HG02759 (cell line): ENCODE measurements around the gene BMP7.

ENCODE experiments used
- ATAC-seq: cut with Tn5 transposase; IDR thresholded peaks from one replicate; pipeline ENCODE4 v1.9.1; 2021; ENCODE audit warnings: mild to moderate bottlenecking, moderate library complexity; ENCODE audit not compliant: unreplicated experiment

The BMP7 gene

GRCh38 chr20:57266291-57267157 lies at the start of gene BMP7:
Gene BMP7 (minus strand): TSS chr20:57266641. CDS start chr20:57266122, 519 bp downstream.
- no peak for ATAC-seq

- ATAC-seq: no peak
Observed at GRCh38 chr20:57315976-57316480, 49.6 kb upstream of the BMP7 start.

- no peak for ATAC-seq
Observed at GRCh38 chr20:57315083-57315975, 48.9 kb upstream of the BMP7 start.

GRCh38 chr20:57313951-57314350 lies 47.5 kb upstream of the BMP7 start:
- ATAC-seq: no peak

GRCh38 chr20:57313230-57313629 lies 46.8 kb upstream of the BMP7 start:
- no peak for ATAC-seq

- ATAC-seq: no peak
Observed at GRCh38 chr20:57312138-57312537, 45.7 kb upstream of the BMP7 start.

GRCh38 chr20:57310821-57311514 lies 44.5 kb upstream of the BMP7 start:
- ATAC-seq: no peak

GRCh38 chr20:57309544-57310115 lies 43.2 kb upstream of the BMP7 start:
- no peak for ATAC-seq

GRCh38 chr20:57308451-57309271 lies 42.2 kb upstream of the BMP7 start:
- no peak for ATAC-seq

GRCh38 chr20:57306747-57307146 lies 40.3 kb upstream of the BMP7 start:
- ATAC-seq: no peak

GRCh38 chr20:57301026-57301425 lies 34.6 kb upstream of the BMP7 start:
- ATAC-seq: no peak

- no peak for ATAC-seq
Observed at GRCh38 chr20:57298457-57298856, 32.0 kb upstream of the BMP7 start.

GRCh38 chr20:57294550-57294949 lies 28.1 kb upstream of the BMP7 start:
- no peak for ATAC-seq

- ATAC-seq: no peak
Observed at GRCh38 chr20:57293995-57294394, 27.6 kb upstream of the BMP7 start.

GRCh38 chr20:57292611-57293010 lies 26.2 kb upstream of the BMP7 start:
- no peak for ATAC-seq

GRCh38 chr20:57291694-57292093 lies 25.3 kb upstream of the BMP7 start:
- no peak for ATAC-seq

GRCh38 chr20:57291003-57291402 lies 24.6 kb upstream of the BMP7 start:
- no peak for ATAC-seq

GRCh38 chr20:57290178-57290484 lies 23.7 kb upstream of the BMP7 start:
- ATAC-seq: no peak

- ATAC-seq: no peak
Observed at GRCh38 chr20:57289391-57290177, 23.1 kb upstream of the BMP7 start.
